ENCODE data around the gene DLG5.

DLG5 gene

GRCh38 chr10:77889277-77889903, 37.2 kb downstream of the DLG5 start:
- no peak for DNase-seq (ENCODE audit: low read depth)

DNA sequence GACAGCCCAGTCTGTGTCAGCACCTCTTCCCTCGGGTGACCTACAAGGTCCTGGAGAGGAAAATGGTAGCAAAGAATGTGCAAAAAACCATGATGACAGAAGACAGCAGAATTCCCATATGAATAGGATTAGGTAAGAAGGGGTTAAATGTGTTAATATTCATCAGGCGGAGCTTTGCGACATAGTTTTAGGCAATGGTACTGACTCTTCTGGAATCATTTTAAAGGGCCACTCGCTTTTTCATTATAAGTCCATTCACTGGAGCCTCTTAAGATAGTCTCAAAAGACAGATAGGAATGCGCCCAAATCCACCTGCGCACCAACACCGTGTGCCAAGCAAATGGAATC, 38.2 kb downstream of the DLG5 start:
- DNase-seq (ENCODE audit: low read depth), result no peak

DNA sequence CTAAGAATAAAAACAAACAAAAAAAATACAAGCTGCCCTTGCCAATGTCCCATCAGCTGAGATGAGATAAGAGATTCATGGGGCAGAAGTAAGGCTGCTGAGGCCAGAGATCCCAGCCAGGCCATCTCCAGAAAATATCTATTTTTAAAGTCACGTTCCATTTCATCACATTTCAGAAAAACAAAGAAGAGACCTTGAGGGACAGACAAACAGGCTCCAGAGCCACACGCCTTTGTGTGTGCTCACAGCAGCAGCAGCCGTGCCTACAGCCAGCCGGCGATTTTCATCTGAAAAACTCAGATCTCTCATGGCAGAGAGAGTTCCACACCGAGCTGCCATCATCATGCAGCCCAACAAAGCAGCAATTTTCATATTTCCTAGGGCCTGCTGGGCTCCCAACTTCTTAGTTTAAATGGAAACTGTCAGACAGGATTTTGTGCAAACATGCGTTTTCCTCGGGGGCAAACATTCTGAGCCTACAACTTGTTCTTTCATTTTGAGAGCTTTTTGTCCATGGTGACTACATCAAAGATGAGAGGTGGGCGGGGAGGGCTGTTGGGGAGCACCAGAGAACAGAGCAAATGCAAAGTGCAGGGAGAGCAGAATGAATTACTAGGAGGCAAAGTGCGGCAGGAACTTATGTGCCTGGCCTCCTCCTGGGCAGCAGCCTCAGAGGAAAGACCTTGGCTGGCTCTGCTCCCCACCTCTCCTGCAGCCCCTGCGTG, 38.8 kb downstream of the DLG5 start:
- no peak for DNase-seq (ENCODE audit: low read depth)

DNA sequence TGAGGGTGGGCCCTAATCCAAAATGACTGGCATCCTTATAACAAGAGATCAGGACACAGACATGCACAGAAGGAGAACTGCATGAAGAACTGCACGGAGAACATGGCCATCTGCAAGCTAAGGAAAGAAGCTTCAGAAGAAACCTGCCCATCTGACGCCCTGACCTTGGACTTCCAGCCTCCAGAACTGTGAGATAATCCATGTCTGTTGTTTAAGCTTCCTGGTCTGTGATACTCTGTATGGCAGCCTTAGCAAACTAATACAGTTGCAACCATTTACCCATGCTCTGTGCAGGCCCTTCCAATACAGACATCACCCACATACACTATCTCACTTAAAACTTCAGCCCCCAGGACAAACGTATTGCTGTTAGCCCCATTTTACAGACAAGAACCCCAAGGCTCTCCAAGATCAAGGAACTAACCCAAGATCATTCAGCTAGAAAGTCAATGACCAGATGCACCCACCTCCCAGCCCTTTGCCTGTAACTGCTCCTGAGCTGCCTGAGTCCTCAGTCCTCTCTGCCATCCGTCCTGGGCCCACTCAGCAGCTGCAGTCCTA, 39.7 kb downstream of the DLG5 start:
- no peak for DNase-seq (ENCODE audit: low read depth)

DNA sequence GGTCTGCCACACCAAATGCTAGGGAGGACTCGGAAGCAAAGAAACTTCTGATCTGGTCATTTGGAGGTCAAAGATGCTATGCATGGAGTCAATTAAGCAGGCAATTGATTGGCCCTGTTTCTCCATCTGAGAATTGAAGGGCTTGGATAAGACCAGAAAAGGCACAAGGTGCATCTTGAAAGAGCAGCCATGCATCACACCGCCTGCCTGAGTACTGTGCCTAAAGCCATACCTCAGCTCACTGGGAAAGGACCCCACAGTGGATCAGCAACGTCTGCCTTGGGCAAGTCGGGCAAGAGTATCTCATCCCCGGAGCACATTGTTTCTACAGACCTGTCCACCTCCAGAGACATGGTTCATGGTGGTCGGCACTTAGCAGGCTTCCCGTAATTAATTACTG, 42.4 kb downstream of the DLG5 start:
- DNase-seq (ENCODE audit: low read depth), result no peak

GRCh38 chr10:77881636-77882035, 44.9 kb downstream of the DLG5 start:
- DNase-seq (ENCODE audit: low read depth), result no peak

GRCh38 chr10:77881222-77881621, 45.3 kb downstream of the DLG5 start:
- no peak for DNase-seq (ENCODE audit: low read depth)

DNA sequence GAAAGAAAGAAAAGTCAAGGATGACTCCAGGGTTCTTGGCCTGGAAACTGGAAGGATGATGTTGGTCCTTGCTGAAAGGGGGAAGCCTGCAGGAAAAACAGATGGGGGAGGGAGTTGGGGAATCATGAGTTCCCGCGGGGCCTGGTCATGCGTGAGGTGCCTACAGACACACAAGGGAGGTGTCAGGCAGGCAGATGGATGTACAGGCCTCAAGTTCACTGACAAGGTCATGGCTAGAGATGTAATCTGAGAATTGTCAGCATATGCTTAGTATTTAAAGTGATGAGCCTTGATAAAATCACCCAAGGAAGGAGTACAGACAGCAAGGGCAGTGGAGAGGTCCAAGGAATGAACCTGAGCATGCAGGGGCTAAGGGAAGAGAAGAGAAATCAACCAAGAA, 46.8 kb downstream of the DLG5 start:
- DNase-seq (ENCODE audit: low read depth), result no peak

- DNase-seq (ENCODE audit: low read depth), result no peak
Measured at GRCh38 chr10:77879065-77879464, 47.5 kb downstream of the DLG5 start.

- no peak for DNase-seq (ENCODE audit: low read depth)
Measured at GRCh38 chr10:77877441-77878344, 48.9 kb downstream of the DLG5 start.

DNA sequence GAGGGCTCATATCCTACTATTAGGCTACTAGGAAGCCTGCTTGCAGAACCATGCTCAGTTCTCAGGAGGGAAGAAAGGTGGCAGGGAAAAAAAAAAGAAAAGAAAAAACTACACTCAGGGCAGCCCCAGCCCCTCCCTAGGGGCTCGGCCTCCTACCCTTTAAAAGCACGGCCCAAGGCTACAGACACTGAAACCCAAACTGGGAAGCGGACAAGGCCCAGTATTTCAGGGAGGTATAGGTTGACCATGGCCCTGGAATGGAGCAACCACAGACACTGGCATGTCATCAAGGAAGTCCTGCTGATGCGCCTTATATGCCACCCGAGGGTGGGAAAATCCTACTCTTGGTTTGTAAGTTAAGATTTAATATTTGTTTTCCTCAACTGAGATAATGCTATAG, 50.8 kb downstream of the DLG5 start:
- no peak for DNase-seq (ENCODE audit: low read depth)

- no peak for DNase-seq (ENCODE audit: low read depth)
Measured at GRCh38 chr10:77874872-77875271, 51.7 kb downstream of the DLG5 start.

DNA sequence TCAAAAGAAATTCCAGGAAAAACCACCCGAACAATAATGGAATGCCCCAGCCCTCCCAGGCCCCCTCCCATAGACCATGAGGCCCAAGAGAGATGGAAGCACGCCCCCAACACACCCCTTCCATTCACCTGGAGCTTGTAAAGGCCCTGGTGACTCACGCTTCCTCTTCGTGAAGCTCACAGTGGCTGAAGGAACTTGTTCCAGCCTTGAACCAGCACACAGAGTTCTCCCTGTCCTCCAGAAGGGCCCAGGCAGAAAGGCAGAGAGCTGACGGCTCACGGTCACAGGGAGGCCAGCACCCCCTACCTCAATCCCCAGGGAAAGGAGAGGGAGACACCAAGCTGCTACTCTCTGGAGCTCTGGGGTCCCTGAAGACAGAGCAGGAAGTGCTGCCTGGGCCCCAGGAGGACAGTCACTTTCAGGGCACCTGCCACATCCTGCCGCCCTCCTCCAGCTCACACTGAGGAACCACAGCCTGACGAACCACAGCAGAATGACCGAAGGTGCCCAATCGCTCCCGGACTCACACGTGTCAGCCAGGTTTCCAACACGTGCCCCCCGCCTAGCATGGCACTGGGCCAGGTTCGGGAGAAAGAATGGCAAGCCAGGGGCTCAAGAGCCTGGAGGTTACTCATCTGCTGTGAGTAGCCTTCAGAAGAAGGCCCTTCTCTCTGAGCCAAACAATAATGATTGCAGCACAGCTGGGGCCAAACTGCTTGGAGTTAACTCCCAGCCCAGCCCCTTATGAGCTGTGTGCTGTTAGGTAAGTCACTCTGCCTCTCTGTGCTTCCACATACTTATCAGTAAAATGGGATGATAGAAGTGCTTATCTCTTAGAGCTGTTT, 52.8 kb downstream of the DLG5 start:
- peak; percentile 23 for DNase-seq (ENCODE audit: low read depth)

- no peak for DNase-seq (ENCODE audit: low read depth)
Measured at GRCh38 chr10:77872947-77873535, 53.5 kb downstream of the DLG5 start.

DNA sequence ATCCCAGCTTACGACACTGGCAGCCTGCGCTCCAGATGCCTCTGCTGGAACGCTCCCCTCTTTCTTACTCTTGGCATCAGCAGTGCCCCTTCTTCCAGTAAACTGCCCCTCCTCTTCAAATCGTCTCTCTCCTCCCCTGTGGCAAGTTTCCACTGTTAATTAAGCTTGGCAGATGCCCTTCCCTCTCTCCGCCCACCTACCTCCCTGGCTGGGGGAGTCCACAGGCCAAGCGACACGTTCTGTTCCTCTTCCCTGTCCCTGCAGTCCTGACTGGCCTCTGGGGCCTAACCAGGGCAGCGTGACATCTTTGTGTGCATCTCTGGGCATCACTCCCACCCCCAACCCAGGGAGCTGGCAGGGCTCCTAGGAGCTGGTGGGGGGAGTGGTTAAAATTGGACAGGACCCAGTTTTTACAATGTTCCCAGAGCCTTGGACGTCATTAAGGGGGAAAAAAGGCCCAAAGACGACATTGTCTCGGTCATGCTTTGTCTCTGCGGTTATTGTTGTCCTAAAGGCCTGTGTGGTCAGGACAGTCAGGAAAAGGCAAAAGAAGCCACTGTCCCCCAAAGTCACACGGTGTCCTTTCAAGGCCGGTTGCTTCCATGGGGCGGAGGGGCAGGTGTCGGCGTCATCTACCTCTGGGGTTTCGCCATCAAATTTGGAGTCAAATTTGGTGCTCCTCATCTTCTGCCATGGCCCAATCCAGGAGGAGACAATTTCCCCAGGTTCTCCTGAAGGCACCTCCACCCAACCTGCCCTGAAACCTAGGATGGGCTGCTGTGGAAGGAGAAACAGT, 54.2 kb downstream of the DLG5 start:
- no peak for DNase-seq (ENCODE audit: low read depth)

DNA sequence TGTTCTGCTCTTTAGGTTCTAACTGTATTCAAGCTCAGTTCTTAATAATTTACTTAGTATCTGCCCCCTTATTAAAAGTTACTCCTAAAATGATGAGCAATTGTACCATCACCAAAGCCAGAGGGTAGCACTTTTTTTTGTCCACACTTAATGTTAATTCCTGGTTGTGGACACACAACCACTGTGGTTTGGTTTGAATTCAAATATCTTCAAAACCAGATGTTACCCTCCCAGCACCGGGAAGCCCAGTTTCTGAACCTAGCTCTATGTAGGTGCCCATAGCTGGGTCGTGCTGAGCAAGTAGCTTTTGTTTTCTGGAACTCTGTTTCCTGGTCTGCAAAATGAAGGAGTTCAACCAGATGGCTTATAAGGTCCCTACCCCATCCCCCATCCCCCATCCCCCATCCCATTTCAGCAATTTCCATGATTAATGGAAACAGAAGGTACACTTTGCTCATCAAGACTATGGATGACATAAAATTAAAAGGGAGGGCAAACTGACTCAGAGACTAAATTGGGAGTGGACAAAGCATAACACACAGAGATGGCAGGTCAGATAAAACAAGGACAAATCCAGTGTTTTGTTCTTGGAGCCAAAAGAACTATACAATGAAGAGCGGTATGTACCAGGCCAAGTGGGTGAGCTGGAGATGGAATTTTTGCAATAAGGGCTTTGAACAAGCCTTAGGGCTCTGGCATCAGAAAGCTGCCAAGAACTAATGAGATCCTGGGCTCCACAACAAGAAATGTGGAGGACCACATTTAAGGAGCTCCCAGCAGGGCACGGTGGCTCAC, 56.7 kb downstream of the DLG5 start:
- DNase-seq (ENCODE audit: low read depth), result no peak

- DNase-seq (ENCODE audit: low read depth), result no peak
Measured at GRCh38 chr10:77868523-77868922, 58.0 kb downstream of the DLG5 start.

DNA sequence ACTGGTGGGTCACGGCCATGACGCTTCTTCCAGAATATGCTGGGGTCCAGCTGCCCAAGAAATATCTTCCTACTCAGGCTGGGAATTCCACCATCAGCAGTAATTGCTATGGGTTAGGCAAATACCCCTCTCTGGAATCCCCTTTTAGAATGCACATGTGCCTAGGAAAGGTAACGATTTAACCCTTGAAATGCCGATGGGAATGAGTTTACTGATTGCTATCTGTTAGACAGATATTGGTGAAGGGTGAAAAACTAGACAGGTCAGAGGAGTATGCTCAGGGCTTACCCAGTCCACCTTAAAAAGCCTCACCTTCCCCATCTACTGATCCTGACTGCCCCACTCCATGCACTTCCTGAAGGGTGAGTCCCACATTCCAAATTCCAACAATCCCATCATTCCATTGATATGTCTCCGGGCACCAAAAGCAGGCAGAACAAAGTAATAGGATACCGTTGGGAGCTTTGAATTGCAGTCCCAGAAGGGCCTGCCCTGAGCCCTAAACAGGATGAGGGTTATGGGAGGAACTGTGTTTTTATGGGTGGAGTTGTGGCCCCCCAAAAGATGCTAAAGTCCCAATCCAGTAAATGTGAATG, 59.3 kb downstream of the DLG5 start:
- DNase-seq (ENCODE audit: low read depth), result no peak

GRCh38 chr10:77866598-77866997, 60.0 kb downstream of the DLG5 start:
- no peak for DNase-seq (ENCODE audit: low read depth)

All from stromal cell of bone marrow (primary cell).